Activated naive CD4-positive, alpha-beta T cell treated with anti-CD3 and anti-CD28 coated beads, Interleukin-2, amount 50 U/mL, for 72 hours (primary cell): ENCODE results near the gene GAL3ST1. TPM values are rescaled to one million over a fixed set of nuclear protein-coding genes. Genes with fewer than 3 reads are reported as not detected.
A peak's percentile ranks its signal among the peaks of the same experiment; 100 is the strongest.
"Not testable (repeated sequence)": the region's sequence is repeated elsewhere in the genome, so short reads cannot be mapped to it uniquely, and the experiment has no call there.

ENCODE experiments used
- ATAC-seq, 2 donors: fragments of 150-1000 bp; cut with Tn5 transposase; 2 replicates each; pipeline ENCODE4 v1.10.0; 2021; ENCODE audit warnings: mild to moderate bottlenecking in 2 of 2, moderate library complexity in 2 of 2
- DNase-seq, 2 donors: peaks; one replicate each; pipeline ENCODE4 v3.0.0; 2021 to 2022; ENCODE audit warnings: low spot score in 2 of 2
- H3K27ac Mint-ChIP-seq, 2 donors: one replicate each; pipeline ENCODE4 v1.8.0; 2022; ENCODE audit warnings: mild to moderate bottlenecking in 2 of 2, mixed read lengths in 2 of 2
- H3K36me3 Mint-ChIP-seq, 2 donors: one replicate each; pipeline ENCODE4 v1.8.0; 2022; ENCODE audit warnings: mixed read lengths in 2 of 2
- H3K9me3 Mint-ChIP-seq, 2 donors: one replicate each; pipeline ENCODE4 v1.8.0; 2022; ENCODE audit warnings: mixed read lengths in 2 of 2
- total RNA-seq, 2 donors: library from RNA; stranded (reverse); gene quantifications; one replicate each; pipeline ENCODE4 v1.2.3, GENCODE V29; 2022

GAL3ST1 gene
- total RNA-seq, 2 donors from 2014 or later, result 0.70 TPM; not detected in 1

- DNase-seq (no peak), ATAC-seq (no peak)
- H3K9me3 Mint-ChIP-seq, result no peaks in the 10 kb centered on the region
- H3K36me3 Mint-ChIP-seq, result peaks cover 6 to 18% of the 10 kb centered on the region in 2 donors
- no peak overlapping the region for H3K27ac Mint-ChIP-seq
Observed at GRCh38 chr22:30575859-30576258, 1.4 kb upstream of the GAL3ST1 start.

- Mint-ChIP-seq H3K9me3 (no peaks in the 10 kb centered on the region), H3K36me3 (peaks cover 2 to 13% of the 10 kb centered on the region in 2 donors), H3K27ac (no peak overlapping the region)
- DNase-seq (no peak), ATAC-seq (no peak)
Observed at GRCh38 chr22:30574997-30575671, 669 bp upstream of the GAL3ST1 start.

- H3K36me3 Mint-ChIP-seq, result no peaks in the 10 kb centered on the region
Observed at GRCh38 chr22:30573594-30574094, 821 bp downstream of the GAL3ST1 start.

GRCh38 chr22:30572840-30573593, 1.4 kb downstream of the GAL3ST1 start:
- DNase-seq, result no peak
- H3K36me3 Mint-ChIP-seq, result no peaks in the 10 kb centered on the region
- peak in 1 of 2 donors; percentile 12 for ATAC-seq
- H3K9me3 Mint-ChIP-seq, result no peaks in the 10 kb centered on the region
- H3K27ac Mint-ChIP-seq, result peak overlapping the region in 1 of 2 donors; percentile 23

More at GRCh38 chr22:30573594-30574094, 821 bp downstream of the GAL3ST1 start:
- H3K27ac Mint-ChIP-seq, result no peak overlapping the region
- ATAC-seq (peak in 1 of 2 donors; percentile 19), DNase-seq (no peak)
- no peaks in the 10 kb centered on the region for H3K9me3 Mint-ChIP-seq

GRCh38 chr22:30572210-30572609, 2.3 kb downstream of the GAL3ST1 start:
- Mint-ChIP-seq H3K9me3 (no peaks in the 10 kb centered on the region), H3K36me3 (no peaks in the 10 kb centered on the region)
- no peak for ATAC-seq

GRCh38 chr22:30569674-30570202, 4.7 kb downstream of the GAL3ST1 start:
- no peaks in the 10 kb centered on the region for H3K36me3 Mint-ChIP-seq
- H3K9me3 Mint-ChIP-seq, result no peaks in the 10 kb centered on the region
- ATAC-seq (no peak), DNase-seq (no peak)
- H3K27ac Mint-ChIP-seq, result no peak overlapping the region

More at GRCh38 chr22:30572210-30572609, 2.3 kb downstream of the GAL3ST1 start:
- no peak for DNase-seq
- H3K27ac Mint-ChIP-seq, result no peak overlapping the region

- Mint-ChIP-seq H3K36me3 (no peaks in the 10 kb centered on the region), H3K27ac (no peak overlapping the region), H3K9me3 (no peaks in the 10 kb centered on the region)
- ATAC-seq (no peak), DNase-seq (no peak)
Observed at GRCh38 chr22:30568137-30568805, 6.2 kb downstream of the GAL3ST1 start.

GRCh38 chr22:30567277-30567676, 7.2 kb downstream of the GAL3ST1 start:
- H3K27ac Mint-ChIP-seq, H3K9me3 Mint-ChIP-seq, H3K36me3 Mint-ChIP-seq, DNase-seq, ATAC-seq: not testable (repeated sequence)

- no peak for ATAC-seq
- Mint-ChIP-seq H3K27ac (no peak overlapping the region), H3K9me3 (no peaks in the 10 kb centered on the region), H3K36me3 (no peaks in the 10 kb centered on the region)
- no peak for DNase-seq
Observed at GRCh38 chr22:30566125-30566524, 8.3 kb downstream of the GAL3ST1 start.

- no peaks in the 10 kb centered on the region for H3K9me3 Mint-ChIP-seq
- H3K27ac Mint-ChIP-seq, result no peak overlapping the region
- DNase-seq, result no peak
- no peak for ATAC-seq
- H3K36me3 Mint-ChIP-seq, result no peaks in the 10 kb centered on the region
Observed at GRCh38 chr22:30565341-30565740, 9.1 kb downstream of the GAL3ST1 start.

- H3K36me3 Mint-ChIP-seq, result no peaks in the 10 kb centered on the region
- no peaks in the 10 kb centered on the region for H3K9me3 Mint-ChIP-seq
- H3K27ac Mint-ChIP-seq, result no peak overlapping the region
- ATAC-seq (no peak), DNase-seq (no peak)
Observed at GRCh38 chr22:30564761-30565119, 9.7 kb downstream of the GAL3ST1 start.

- Mint-ChIP-seq H3K36me3 (no peaks in the 10 kb centered on the region), H3K9me3 (no peaks in the 10 kb centered on the region), H3K27ac (no peak overlapping the region)
- no peak for DNase-seq
- no peak for ATAC-seq
Observed at GRCh38 chr22:30564045-30564760, 10.3 kb downstream of the GAL3ST1 start.

- DNase-seq (no peak), ATAC-seq (no peak)
- Mint-ChIP-seq H3K9me3 (no peaks in the 10 kb centered on the region), H3K36me3 (no peaks in the 10 kb centered on the region), H3K27ac (no peak overlapping the region)
Observed at GRCh38 chr22:30562366-30562765, 12.1 kb downstream of the GAL3ST1 start.

- no peaks in the 10 kb centered on the region for H3K36me3 Mint-ChIP-seq
- no peak overlapping the region for H3K27ac Mint-ChIP-seq
- no peak for DNase-seq
- H3K9me3 Mint-ChIP-seq, result no peaks in the 10 kb centered on the region
- ATAC-seq, result no peak
Observed at GRCh38 chr22:30561402-30562189, 12.9 kb downstream of the GAL3ST1 start.

GRCh38 chr22:30560643-30561202, 13.7 kb downstream of the GAL3ST1 start:
- DNase-seq, H3K27ac Mint-ChIP-seq, H3K36me3 Mint-ChIP-seq, H3K9me3 Mint-ChIP-seq: not testable (repeated sequence)
- peak in 1 of 2 donors; percentile 73 for ATAC-seq
